ENCODE measurements around the gene ALKBH7.

Gene ALKBH7

DNA sequence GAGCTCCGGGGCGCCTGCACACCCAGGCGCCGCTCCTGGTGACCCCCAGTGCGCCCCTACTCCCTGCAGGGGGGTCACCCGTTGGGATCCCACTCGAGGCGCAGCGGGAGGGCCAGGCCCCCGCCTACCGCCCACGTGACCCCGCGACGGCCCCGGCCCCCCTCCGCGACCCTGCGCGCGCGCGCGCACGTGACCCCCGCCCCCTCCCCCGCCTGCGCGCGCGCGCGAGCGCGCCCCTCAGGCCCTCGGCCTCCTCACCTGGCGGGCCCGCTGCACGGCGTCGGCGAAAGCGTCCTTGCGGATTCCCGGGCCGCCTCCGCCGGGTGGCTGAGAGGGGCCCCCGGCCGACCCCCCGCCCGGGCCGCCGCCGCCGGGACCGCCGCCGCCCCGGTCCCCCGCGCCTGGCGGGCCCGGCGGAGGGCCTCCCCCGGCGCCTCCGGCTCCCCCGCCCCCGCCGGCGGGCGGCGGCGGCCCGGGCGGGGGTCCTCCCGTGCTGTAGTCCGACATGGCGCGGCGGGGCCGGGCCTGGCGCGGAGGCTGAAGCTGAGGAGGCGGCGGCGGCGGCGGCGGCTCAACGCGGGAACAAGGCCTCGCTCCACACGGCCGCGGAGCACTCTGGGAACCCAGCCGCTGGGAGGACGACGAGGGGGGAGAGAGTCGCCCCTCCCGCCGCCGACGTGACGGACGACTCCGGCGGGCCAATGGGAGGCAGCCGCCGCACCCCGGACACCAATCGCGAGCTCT is 51.8 kb downstream of the ALKBH7 start, which contains the start of gene KHSRP:
KHSRP (minus strand) TSS at position 617 of the 744 bp plus-strand sequence; CDS start at position 507, 110 bp downstream.
- DNase-seq (ENCODE audit: low read depth in 3 of 3, low spot score in 1 of 3): peak in 1 of 3 donors; percentile 40

Data from stimulated activated CD4-positive, alpha-beta T cell treated with anti-CD3 and anti-CD28 coated beads, TNF-alpha, amount 100 ng/mL, for 1 hour (primary cell).